Measurements from ENCODE around the gene TTC34. TPM values are rescaled to one million over a fixed set of nuclear protein-coding genes. Genes with fewer than 3 reads are reported as not detected.
"Not testable (repeated sequence)": the region's sequence is repeated elsewhere in the genome, so short reads cannot be mapped to it uniquely, and the experiment has no call there.

The TTC34 gene
- total and polyA plus RNA-seq, 8 donors: 0.18 to 0.99 (median 0.44) TPM

DNA sequence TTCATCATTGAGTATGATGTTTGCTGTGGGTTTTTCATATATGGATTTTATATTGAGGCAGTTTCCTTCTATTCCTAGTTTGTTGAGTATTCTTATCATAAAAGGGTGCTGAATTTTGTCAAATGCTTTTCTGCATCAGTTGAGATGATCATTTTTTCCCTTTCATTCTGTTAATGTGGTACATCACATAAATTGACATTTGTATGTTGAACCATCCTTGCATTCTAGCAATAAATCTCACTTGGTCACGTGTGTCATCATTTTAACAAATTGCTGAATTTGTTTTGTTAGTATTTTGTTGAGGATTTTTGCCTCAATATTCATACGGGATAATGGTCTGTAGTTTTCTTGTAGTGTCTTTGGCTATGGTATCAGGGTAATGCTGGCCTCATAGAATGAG lies 19.9 kb downstream of the TTC34 start:
- WGBS, 2 donors: 46 to 65% methylated on average over 2 of the region's 2 CpGs
- TF ChIP-seq, protein P1, sequence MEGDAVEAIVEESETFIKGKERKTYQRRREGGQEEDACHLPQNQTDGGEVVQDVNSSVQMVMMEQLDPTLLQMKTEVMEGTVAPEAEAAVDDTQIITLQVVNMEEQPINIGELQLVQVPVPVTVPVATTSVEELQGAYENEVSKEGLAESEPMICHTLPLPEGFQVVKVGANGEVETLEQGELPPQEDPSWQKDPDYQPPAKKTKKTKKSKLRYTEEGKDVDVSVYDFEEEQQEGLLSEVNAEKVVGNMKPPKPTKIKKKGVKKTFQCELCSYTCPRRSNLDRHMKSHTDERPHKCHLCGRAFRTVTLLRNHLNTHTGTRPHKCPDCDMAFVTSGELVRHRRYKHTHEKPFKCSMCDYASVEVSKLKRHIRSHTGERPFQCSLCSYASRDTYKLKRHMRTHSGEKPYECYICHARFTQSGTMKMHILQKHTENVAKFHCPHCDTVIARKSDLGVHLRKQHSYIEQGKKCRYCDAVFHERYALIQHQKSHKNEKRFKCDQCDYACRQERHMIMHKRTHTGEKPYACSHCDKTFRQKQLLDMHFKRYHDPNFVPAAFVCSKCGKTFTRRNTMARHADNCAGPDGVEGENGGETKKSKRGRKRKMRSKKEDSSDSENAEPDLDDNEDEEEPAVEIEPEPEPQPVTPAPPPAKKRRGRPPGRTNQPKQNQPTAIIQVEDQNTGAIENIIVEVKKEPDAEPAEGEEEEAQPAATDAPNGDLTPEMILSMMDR (IDR thresholded peaks at IDR 0.05): no peak
- no peak overlapping the region for H3K4me3 ChIP-seq
- no peak overlapping the region for H3K27ac ChIP-seq
- no peak for DNase-seq
- FAIRE-seq: no peak
- H3K4me1 ChIP-seq: no peaks in the 10 kb centered on the region
- peaks cover 0 to 8% (median 0%) of the 10 kb centered on the region in 4 donors for H3K9me3 ChIP-seq
- intact Hi-C loops (cut with DNase I): loop anchor here in 1 of 3 donors (5.0 kb wide), 1 partner anchor 364 kb away; no protein-coding TSS in a partner anchor
- ATAC-seq: no peak
- no peaks in the 10 kb centered on the region for H3K36me3 ChIP-seq
- H3K27me3 ChIP-seq: no peaks in the 10 kb centered on the region

- WGBS, 2 donors: 9 to 18% methylated on average over 3 of the region's 3 CpGs
- Histone ChIP-seq H3K27me3 (no peaks in the 10 kb centered on the region), H3K4me3 (no peak overlapping the region), H3K4me1 (no peaks in the 10 kb centered on the region), H3K36me3 (no peaks in the 10 kb centered on the region), H3K27ac (no peak overlapping the region), H3K9me3 (peaks cover 0 to 8% (median 0%) of the 10 kb centered on the region in 4 donors)
- no peak for FAIRE-seq
- TF ChIP-seq, protein P1 (IDR thresholded peaks at IDR 0.05): no peak
- ATAC-seq: no peak
- intact Hi-C loops (cut with DNase I): no loop called here
- no peak for DNase-seq
Measured at GRCh38 chr1:2778220-2778592, 23.3 kb downstream of the TTC34 start.

DNA sequence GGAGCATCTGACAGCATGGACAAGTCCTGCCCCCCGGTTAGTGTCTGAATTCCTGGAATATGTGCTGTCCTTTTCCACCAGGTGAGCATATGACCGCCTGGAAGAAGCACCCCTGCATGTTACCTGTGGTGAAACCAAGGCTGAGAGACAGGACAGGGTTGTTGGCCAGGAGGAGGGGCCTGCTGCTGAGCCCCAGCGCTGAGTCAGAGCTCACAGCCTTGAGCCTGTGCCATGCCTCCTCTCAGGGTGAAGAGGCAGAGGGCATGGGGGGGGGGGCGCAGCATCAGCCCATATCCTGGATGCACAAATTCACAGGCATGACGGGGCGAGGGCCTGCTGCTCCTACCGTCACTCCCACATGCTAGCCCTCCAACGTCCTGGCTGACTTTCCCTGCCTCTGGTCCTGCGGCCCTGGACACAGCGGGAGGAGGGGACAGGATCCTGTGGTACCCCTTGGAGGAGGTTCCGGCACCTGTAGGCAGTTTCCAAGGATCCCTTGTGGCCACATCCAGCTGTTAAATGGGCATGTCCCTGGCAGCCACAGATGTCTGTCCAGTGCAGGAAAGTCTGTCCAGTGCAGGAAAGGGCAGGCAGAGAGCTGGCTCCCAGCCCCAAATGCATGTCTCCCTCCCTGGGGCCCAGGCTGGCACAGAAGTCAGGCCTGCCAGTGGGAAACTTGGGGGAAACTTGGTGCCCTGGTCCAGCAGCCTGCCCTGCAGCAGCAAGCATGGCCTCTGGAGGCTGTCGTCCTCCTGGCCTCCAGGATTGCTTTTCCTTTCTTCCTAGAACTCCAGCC lies 23.9 kb downstream of the TTC34 start:
- H3K27me3 ChIP-seq: no peaks in the 10 kb centered on the region
- ATAC-seq (no peak), FAIRE-seq (no peak), DNase-seq (no peak)
- H3K4me1 ChIP-seq: no peaks in the 10 kb centered on the region
- 36 to 40% methylated on average over 12 of the region's 12 CpGs for WGBS, 2 donors
- no peak overlapping the region for H3K27ac ChIP-seq
- no peaks in the 10 kb centered on the region for H3K36me3 ChIP-seq
- peaks cover 0 to 8% (median 0%) of the 10 kb centered on the region in 4 donors for H3K9me3 ChIP-seq
- intact Hi-C loops (cut with DNase I): no loop called here
- TF ChIP-seq, protein P1 (IDR thresholded peaks at IDR 0.05): no peak
- no peak overlapping the region for H3K4me3 ChIP-seq

DNA sequence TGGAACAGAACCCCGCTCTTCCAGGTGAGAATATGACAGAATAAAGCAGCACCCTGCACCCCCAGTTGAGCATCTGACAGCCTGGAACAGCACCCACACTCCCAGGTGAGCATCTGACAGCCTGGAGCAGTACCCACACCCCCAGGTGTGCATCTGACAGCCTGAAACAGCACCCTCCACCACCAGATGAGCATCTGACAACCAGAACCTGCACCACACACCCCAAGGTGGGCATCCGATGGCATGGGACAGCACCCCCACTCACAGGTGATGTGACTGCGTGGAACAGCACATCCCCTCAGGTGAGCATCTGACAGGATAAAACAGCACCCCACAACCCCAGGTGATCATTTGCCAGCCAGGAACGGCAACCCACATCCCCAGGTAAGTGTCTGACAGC lies 26.2 kb downstream of the TTC34 start:
- H3K27me3 ChIP-seq; H3K9me3 ChIP-seq; H3K27ac ChIP-seq; H3K4me1 ChIP-seq; FAIRE-seq; ATAC-seq; H3K4me3 ChIP-seq; intact Hi-C loops (cut with DNase I); H3K36me3 ChIP-seq: not testable (repeated sequence)
- WGBS, 2 donors: 41 to 46% methylated on average over 4 of the region's 4 CpGs
- peak in 1 of 6 donors; percentile 16 for DNase-seq

DNA sequence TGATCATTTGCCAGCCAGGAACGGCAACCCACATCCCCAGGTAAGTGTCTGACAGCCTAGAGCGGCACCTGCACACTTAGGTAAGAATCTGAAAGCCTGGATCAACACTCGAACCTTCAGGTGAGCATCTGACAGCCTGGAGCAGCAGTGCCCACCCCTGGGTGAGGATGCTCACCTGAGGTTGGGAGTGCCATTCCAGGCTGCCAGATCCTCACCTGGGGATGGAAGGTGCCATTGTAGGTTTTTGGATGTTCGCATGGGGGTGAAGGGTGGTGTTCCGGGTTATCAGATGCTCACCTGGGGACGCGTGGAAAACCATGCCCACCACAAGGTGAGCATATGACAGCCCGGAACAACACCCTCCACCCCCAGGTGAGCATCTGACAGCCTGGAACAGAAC lies 33.4 kb downstream of the TTC34 start:
- H3K4me3 ChIP-seq; H3K27ac ChIP-seq; H3K4me1 ChIP-seq; ATAC-seq; H3K9me3 ChIP-seq; DNase-seq; H3K27me3 ChIP-seq; intact Hi-C loops (cut with DNase I); FAIRE-seq; H3K36me3 ChIP-seq: not testable (repeated sequence)
- WGBS, 2 donors: 36 to 40% methylated on average over 7 to 8 of the region's 8 CpGs

- H3K27me3 ChIP-seq; H3K36me3 ChIP-seq; FAIRE-seq; intact Hi-C loops (cut with DNase I); H3K27ac ChIP-seq; H3K4me1 ChIP-seq; H3K4me3 ChIP-seq; ATAC-seq; DNase-seq; H3K9me3 ChIP-seq: not testable (repeated sequence)
- 37 to 38% methylated on average over 6 to 8 of the region's 13 CpGs for WGBS, 2 donors
Measured at GRCh38 chr1:2759433-2759832, 42.1 kb downstream of the TTC34 start.

GRCh38 chr1:2757519-2757918 lies 44.0 kb downstream of the TTC34 start:
- DNase-seq; H3K4me3 ChIP-seq; intact Hi-C loops (cut with DNase I); H3K36me3 ChIP-seq; H3K27me3 ChIP-seq; H3K4me1 ChIP-seq; H3K27ac ChIP-seq; ATAC-seq; H3K9me3 ChIP-seq; FAIRE-seq: not testable (repeated sequence)
- WGBS, 2 donors: 31 to 37% methylated on average over 7 of the region's 13 CpGs

- H3K9me3 ChIP-seq; H3K4me3 ChIP-seq; H3K27ac ChIP-seq; DNase-seq; H3K36me3 ChIP-seq; FAIRE-seq; intact Hi-C loops (cut with DNase I); ATAC-seq; H3K27me3 ChIP-seq; H3K4me1 ChIP-seq: not testable (repeated sequence)
- WGBS, 2 donors: 24 to 25% methylated on average over 10 of the region's 14 CpGs
Measured at GRCh38 chr1:2755426-2755825, 46.1 kb downstream of the TTC34 start.

DNA sequence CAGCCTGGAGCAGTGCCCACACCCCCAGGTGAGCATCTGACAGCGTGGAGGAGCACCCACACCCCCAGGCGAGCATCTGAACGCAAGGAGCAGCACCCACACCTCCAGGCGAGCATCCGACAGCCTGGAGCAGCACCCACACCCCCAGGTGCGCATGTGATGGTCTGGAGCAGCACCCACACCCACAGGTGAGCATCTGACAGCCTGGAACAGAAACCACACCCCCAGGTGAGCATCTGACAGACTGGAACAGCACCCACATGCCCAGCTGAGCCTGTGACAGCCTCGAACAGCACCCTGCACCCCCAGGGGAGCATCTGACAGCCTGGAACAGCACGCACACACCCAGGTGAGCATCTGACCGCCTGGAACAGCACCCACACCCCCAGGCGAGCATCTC lies 46.9 kb downstream of the TTC34 start:
- 13 to 18% methylated on average over 6 of the region's 10 CpGs for WGBS, 2 donors
- DNase-seq; H3K4me1 ChIP-seq; FAIRE-seq; H3K4me3 ChIP-seq; intact Hi-C loops (cut with DNase I); H3K9me3 ChIP-seq; H3K27ac ChIP-seq; ATAC-seq; H3K36me3 ChIP-seq; H3K27me3 ChIP-seq: not testable (repeated sequence)

All from pancreas (tissue), 10 donors.